Endothelial cell of hepatic sinusoid (primary cell): ENCODE data around the gene LCE7A.

ENCODE experiments used
- in situ Hi-C: cut with HindIII; loops from 2 replicates; pipeline ENCODE4 v1.10.0; 2017; ENCODE audit warnings: low sequenced_read_pairs

LCE7A gene

GRCh38 chr1:152879559-152880198 lies 19.9 kb downstream of the LCE7A start:
- in situ Hi-C loops = no loop called here

GRCh38 chr1:152880316-152880715 lies 20.5 kb downstream of the LCE7A start:
- in situ Hi-C loops = no loop called here

- in situ Hi-C loops = no loop called here
These were observed 21.1 kb downstream of the LCE7A start for GRCh38 chr1:152880907-152881306.

- in situ Hi-C loops = no loop called here
These were observed 24.3 kb downstream of the LCE7A start for GRCh38 chr1:152884085-152884484.

GRCh38 chr1:152884506-152884905 lies 24.7 kb downstream of the LCE7A start:
- in situ Hi-C loops = no loop called here

GRCh38 chr1:152884966-152885624 lies 25.3 kb downstream of the LCE7A start:
- in situ Hi-C loops = no loop called here

- in situ Hi-C loops = no loop called here
These were observed 26.3 kb downstream of the LCE7A start for GRCh38 chr1:152886085-152886484.

- in situ Hi-C loops = no loop called here
These were observed 27.1 kb downstream of the LCE7A start for GRCh38 chr1:152886758-152887409.

GRCh38 chr1:152888126-152888525 lies 28.3 kb downstream of the LCE7A start:
- in situ Hi-C loops = no loop called here

GRCh38 chr1:152899027-152899426 lies 39.2 kb downstream of the LCE7A start:
- in situ Hi-C loops = no loop called here

GRCh38 chr1:152899883-152900282 lies 40.1 kb downstream of the LCE7A start:
- in situ Hi-C loops = no loop called here

- in situ Hi-C loops = no loop called here
These were observed 41.8 kb downstream of the LCE7A start for GRCh38 chr1:152901631-152902030.

GRCh38 chr1:152902636-152903035 lies 42.8 kb downstream of the LCE7A start:
- in situ Hi-C loops = no loop called here

- in situ Hi-C loops = no loop called here
These were observed 45.1 kb downstream of the LCE7A start for GRCh38 chr1:152904688-152905440.

- in situ Hi-C loops = no loop called here
These were observed 46.3 kb downstream of the LCE7A start for GRCh38 chr1:152906023-152906565.

- in situ Hi-C loops = no loop called here
These were observed 48.1 kb downstream of the LCE7A start, which contains the start of gene IVL for GRCh38 chr1:152907686-152908601. TSS of gene IVL (plus strand) at chr1:152908546. CDS start at chr1:152909798, 1,252 bp downstream.

GRCh38 chr1:152909206-152909605 lies 49.4 kb downstream of the LCE7A start:
- in situ Hi-C loops = no loop called here
